ENCODE results near the gene MRPS18A. TPM values are rescaled to one million over a fixed set of nuclear protein-coding genes. Genes with fewer than 3 reads are reported as not detected.
A peak's percentile ranks its signal among the peaks of the same experiment; 100 is the strongest.

MRPS18A gene
- total and polyA plus RNA-seq, 9 of the 15 experiments (the other 6 are each of a cell fraction or from before 2014, with no cell fraction given): 87.5 to 243 (median 125) TPM

- TF ChIP-seq ZNF197 (CRISPR knock-in tag; IDR thresholded peaks at IDR 0.05; ENCODE audit: low read depth) (peak; percentile 94), CBX5 (IDR thresholded peaks at IDR 0.05; ENCODE audit: borderline replicate concordance, low read depth) (no peak), SIX5 (IDR thresholded peaks at IDR 0.05; ENCODE audit: borderline replicate concordance in 1 of 2, insufficient read depth in 1 of 2, low read depth in 1 of 2, low read length in 2 of 2) (peak; percentile 95 to 99), TBP (optimal IDR thresholded peaks at IDR 0.05; ENCODE audit: low read depth, low read length) (peak; percentile 61), MAZ (CRISPR knock-in tag; conservative IDR thresholded peaks at IDR 0.05 in 1 of 2, IDR thresholded peaks at IDR 0.05 in 1 of 2) (peak in 1 of 2 experiments; percentile 78; a peak in 2 of 4 replicates), NRF1 (conservative IDR thresholded peaks at IDR 0.05 in 1 of 2, IDR thresholded peaks at IDR 0.05 in 1 of 2) (peak; percentile 87 to 89), FOXM1 (IDR thresholded peaks at IDR 0.05; ENCODE audit: low read depth) (no peak), FOXM1 (CRISPR knock-in tag; IDR thresholded peaks at IDR 0.05; ENCODE audit: low read depth) (no peak), TEAD1 (CRISPR knock-in tag; IDR thresholded peaks at IDR 0.05) (peak in 1 of 2 experiments; percentile 58; a peak in 1 of 4 replicates), NUFIP1 (IDR thresholded peaks at IDR 0.05; ENCODE audit: partially characterized antibody) (no peak), MAFG (tag; conservative IDR thresholded peaks at IDR 0.05) (no peak), ADNP (tag; IDR thresholded peaks at IDR 0.05) (no peak), TRIM24 (IDR thresholded peaks at IDR 0.05) (no peak), MYC (IDR thresholded peaks at IDR 0.05; ENCODE audit: low read depth, low read length) (peak; percentile 81), MYC (CRISPR knock-in tag; IDR thresholded peaks at IDR 0.05; ENCODE audit: borderline replicate concordance, low read depth) (no peak), PRPF4 (IDR thresholded peaks at IDR 0.05; ENCODE audit: insufficient read depth, low read depth, low read length, poor library complexity, severe bottlenecking) (no peak)
- TF ChIP-seq, protein P1, sequence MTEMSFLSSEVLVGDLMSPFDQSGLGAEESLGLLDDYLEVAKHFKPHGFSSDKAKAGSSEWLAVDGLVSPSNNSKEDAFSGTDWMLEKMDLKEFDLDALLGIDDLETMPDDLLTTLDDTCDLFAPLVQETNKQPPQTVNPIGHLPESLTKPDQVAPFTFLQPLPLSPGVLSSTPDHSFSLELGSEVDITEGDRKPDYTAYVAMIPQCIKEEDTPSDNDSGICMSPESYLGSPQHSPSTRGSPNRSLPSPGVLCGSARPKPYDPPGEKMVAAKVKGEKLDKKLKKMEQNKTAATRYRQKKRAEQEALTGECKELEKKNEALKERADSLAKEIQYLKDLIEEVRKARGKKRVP (CRISPR knock-in tag; IDR thresholded peaks at IDR 0.05): no peak
- TF ChIP-seq, protein P2, sequence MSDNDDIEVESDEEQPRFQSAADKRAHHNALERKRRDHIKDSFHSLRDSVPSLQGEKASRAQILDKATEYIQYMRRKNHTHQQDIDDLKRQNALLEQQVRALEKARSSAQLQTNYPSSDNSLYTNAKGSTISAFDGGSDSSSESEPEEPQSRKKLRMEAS (CRISPR knock-in tag; IDR thresholded peaks at IDR 0.05): 0 out of 2 replicates have a peak, but pooled peaks have one; percentile 30
- TF ChIP-seq, protein P3, sequence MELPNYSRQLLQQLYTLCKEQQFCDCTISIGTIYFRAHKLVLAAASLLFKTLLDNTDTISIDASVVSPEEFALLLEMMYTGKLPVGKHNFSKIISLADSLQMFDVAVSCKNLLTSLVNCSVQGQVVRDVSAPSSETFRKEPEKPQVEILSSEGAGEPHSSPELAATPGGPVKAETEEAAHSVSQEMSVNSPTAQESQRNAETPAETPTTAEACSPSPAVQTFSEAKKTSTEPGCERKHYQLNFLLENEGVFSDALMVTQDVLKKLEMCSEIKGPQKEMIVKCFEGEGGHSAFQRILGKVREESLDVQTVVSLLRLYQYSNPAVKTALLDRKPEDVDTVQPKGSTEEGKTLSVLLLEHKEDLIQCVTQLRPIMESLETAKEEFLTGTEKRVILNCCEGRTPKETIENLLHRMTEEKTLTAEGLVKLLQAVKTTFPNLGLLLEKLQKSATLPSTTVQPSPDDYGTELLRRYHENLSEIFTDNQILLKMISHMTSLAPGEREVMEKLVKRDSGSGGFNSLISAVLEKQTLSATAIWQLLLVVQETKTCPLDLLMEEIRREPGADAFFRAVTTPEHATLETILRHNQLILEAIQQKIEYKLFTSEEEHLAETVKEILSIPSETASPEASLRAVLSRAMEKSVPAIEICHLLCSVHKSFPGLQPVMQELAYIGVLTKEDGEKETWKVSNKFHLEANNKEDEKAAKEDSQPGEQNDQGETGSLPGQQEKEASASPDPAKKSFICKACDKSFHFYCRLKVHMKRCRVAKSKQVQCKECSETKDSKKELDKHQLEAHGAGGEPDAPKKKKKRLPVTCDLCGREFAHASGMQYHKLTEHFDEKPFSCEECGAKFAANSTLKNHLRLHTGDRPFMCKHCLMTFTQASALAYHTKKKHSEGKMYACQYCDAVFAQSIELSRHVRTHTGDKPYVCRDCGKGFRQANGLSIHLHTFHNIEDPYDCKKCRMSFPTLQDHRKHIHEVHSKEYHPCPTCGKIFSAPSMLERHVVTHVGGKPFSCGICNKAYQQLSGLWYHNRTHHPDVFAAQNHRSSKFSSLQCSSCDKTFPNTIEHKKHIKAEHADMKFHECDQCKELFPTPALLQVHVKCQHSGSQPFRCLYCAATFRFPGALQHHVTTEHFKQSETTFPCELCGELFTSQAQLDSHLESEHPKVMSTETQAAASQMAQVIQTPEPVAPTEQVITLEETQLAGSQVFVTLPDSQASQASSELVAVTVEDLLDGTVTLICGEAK (IDR thresholded peaks at IDR 0.05): peak; percentile 12; the same call in 1 of the 2 replicates
- TF ChIP-seq, protein P3 (CRISPR knock-in tag; IDR thresholded peaks at IDR 0.05): no peak
These were observed 58.5 kb downstream of the MRPS18A start, which contains the start of gene GTPBP2 (continued) for GRCh38 chr6:43629104-43629504.
